ENCODE data around the gene ZNF213.
"Not testable (repeated sequence)": the region's sequence is repeated elsewhere in the genome, so short reads cannot be mapped to it uniquely, and the experiment has no call there.

The ZNF213 gene

GRCh38 chr16:3164121-3164991, 29.5 kb downstream of the ZNF213 start:
- H3K4me3 ChIP-seq (ENCODE audit: low read length), result no peak overlapping the region
- H3K36me3 ChIP-seq (ENCODE audit: control insufficient read depth, insufficient read depth, low read length), result no peaks in the 10 kb centered on the region
- peaks cover 4% of the 10 kb centered on the region for H3K27me3 ChIP-seq (ENCODE audit: control insufficient read depth, insufficient read depth, low read length)
- no peak overlapping the region for H3K9ac ChIP-seq (ENCODE audit: low read length)
- H3K4me1 ChIP-seq (ENCODE audit: control insufficient read depth, insufficient read depth, low read length), result no peaks in the 10 kb centered on the region
- no peak overlapping the region for H3K27ac ChIP-seq (ENCODE audit: low read depth, low read length)

- Histone ChIP-seq H3K36me3 (ENCODE audit: control insufficient read depth, insufficient read depth, low read length) (no peaks in the 10 kb centered on the region), H3K27ac (ENCODE audit: low read depth, low read length) (no peak overlapping the region), H3K27me3 (ENCODE audit: control insufficient read depth, insufficient read depth, low read length) (peaks cover 5% of the 10 kb centered on the region), H3K4me1 (ENCODE audit: control insufficient read depth, insufficient read depth, low read length) (no peaks in the 10 kb centered on the region), H3K9ac (ENCODE audit: low read length) (no peak overlapping the region), H3K4me3 (ENCODE audit: low read length) (peak overlapping the region; percentile 50)
Observed at GRCh38 chr16:3165111-3165822, 30.4 kb downstream of the ZNF213 start.

- H3K4me1 ChIP-seq (ENCODE audit: control insufficient read depth, insufficient read depth, low read length), result no peaks in the 10 kb centered on the region
- H3K36me3 ChIP-seq (ENCODE audit: control insufficient read depth, insufficient read depth, low read length), result no peaks in the 10 kb centered on the region
- peaks cover 17% of the 10 kb centered on the region for H3K27me3 ChIP-seq (ENCODE audit: control insufficient read depth, insufficient read depth, low read length)
- no peak overlapping the region for H3K9ac ChIP-seq (ENCODE audit: low read length)
- no peak overlapping the region for H3K27ac ChIP-seq (ENCODE audit: low read depth, low read length)
- H3K4me3 ChIP-seq (ENCODE audit: low read length), result no peak overlapping the region
Observed at GRCh38 chr16:3166505-3166886, 31.7 kb downstream of the ZNF213 start.

GRCh38 chr16:3168729-3169128, 33.9 kb downstream of the ZNF213 start:
- H3K9ac ChIP-seq (ENCODE audit: low read length); H3K27ac ChIP-seq (ENCODE audit: low read depth, low read length); H3K4me1 ChIP-seq (ENCODE audit: control insufficient read depth, insufficient read depth, low read length); H3K4me3 ChIP-seq (ENCODE audit: low read length); H3K36me3 ChIP-seq (ENCODE audit: control insufficient read depth, insufficient read depth, low read length): not testable (repeated sequence)
- peaks cover 27% of the 10 kb centered on the region for H3K27me3 ChIP-seq (ENCODE audit: control insufficient read depth, insufficient read depth, low read length)

GRCh38 chr16:3170440-3171180, 35.8 kb downstream of the ZNF213 start:
- no peak overlapping the region for H3K27ac ChIP-seq (ENCODE audit: low read depth, low read length)
- no peaks in the 10 kb centered on the region for H3K36me3 ChIP-seq (ENCODE audit: control insufficient read depth, insufficient read depth, low read length)
- peak overlapping the region; percentile 6 for H3K4me3 ChIP-seq (ENCODE audit: low read length)
- H3K9ac ChIP-seq (ENCODE audit: low read length), result no peak overlapping the region
- H3K4me1 ChIP-seq (ENCODE audit: control insufficient read depth, insufficient read depth, low read length), result no peaks in the 10 kb centered on the region
- H3K27me3 ChIP-seq (ENCODE audit: control insufficient read depth, insufficient read depth, low read length), result peaks cover 33% of the 10 kb centered on the region

GRCh38 chr16:3171181-3171854, 36.5 kb downstream of the ZNF213 start:
- H3K4me3 ChIP-seq (ENCODE audit: low read length), result peak overlapping the region; percentile 2
- H3K27me3 ChIP-seq (ENCODE audit: control insufficient read depth, insufficient read depth, low read length), result peaks cover 37% of the 10 kb centered on the region
- H3K4me1 ChIP-seq (ENCODE audit: control insufficient read depth, insufficient read depth, low read length), result no peaks in the 10 kb centered on the region
- H3K27ac ChIP-seq (ENCODE audit: low read depth, low read length), result no peak overlapping the region
- H3K36me3 ChIP-seq (ENCODE audit: control insufficient read depth, insufficient read depth, low read length), result no peaks in the 10 kb centered on the region
- no peak overlapping the region for H3K9ac ChIP-seq (ENCODE audit: low read length)

GRCh38 chr16:3171855-3172593, 37.2 kb downstream of the ZNF213 start:
- Histone ChIP-seq H3K27ac (ENCODE audit: low read depth, low read length) (no peak overlapping the region), H3K27me3 (ENCODE audit: control insufficient read depth, insufficient read depth, low read length) (peaks cover 37% of the 10 kb centered on the region), H3K4me3 (ENCODE audit: low read length) (no peak overlapping the region), H3K4me1 (ENCODE audit: control insufficient read depth, insufficient read depth, low read length) (no peaks in the 10 kb centered on the region), H3K36me3 (ENCODE audit: control insufficient read depth, insufficient read depth, low read length) (no peaks in the 10 kb centered on the region), H3K9ac (ENCODE audit: low read length) (no peak overlapping the region)

GRCh38 chr16:3173892-3174617, 39.2 kb downstream of the ZNF213 start:
- Histone ChIP-seq H3K4me3 (ENCODE audit: low read length) (no peak overlapping the region), H3K36me3 (ENCODE audit: control insufficient read depth, insufficient read depth, low read length) (no peaks in the 10 kb centered on the region), H3K4me1 (ENCODE audit: control insufficient read depth, insufficient read depth, low read length) (no peaks in the 10 kb centered on the region), H3K27ac (ENCODE audit: low read depth, low read length) (no peak overlapping the region), H3K27me3 (ENCODE audit: control insufficient read depth, insufficient read depth, low read length) (peaks cover 34% of the 10 kb centered on the region), H3K9ac (ENCODE audit: low read length) (no peak overlapping the region)

- no peaks in the 10 kb centered on the region for H3K4me1 ChIP-seq (ENCODE audit: control insufficient read depth, insufficient read depth, low read length)
- no peaks in the 10 kb centered on the region for H3K36me3 ChIP-seq (ENCODE audit: control insufficient read depth, insufficient read depth, low read length)
- peaks cover 36% of the 10 kb centered on the region for H3K27me3 ChIP-seq (ENCODE audit: control insufficient read depth, insufficient read depth, low read length)
- no peak overlapping the region for H3K4me3 ChIP-seq (ENCODE audit: low read length)
- no peak overlapping the region for H3K27ac ChIP-seq (ENCODE audit: low read depth, low read length)
- H3K9ac ChIP-seq (ENCODE audit: low read length), result no peak overlapping the region
Observed at GRCh38 chr16:3174618-3175148, 39.9 kb downstream of the ZNF213 start.

GRCh38 chr16:3175157-3176093, 40.6 kb downstream of the ZNF213 start:
- H3K9ac ChIP-seq (ENCODE audit: low read length), result no peak overlapping the region
- H3K27me3 ChIP-seq (ENCODE audit: control insufficient read depth, insufficient read depth, low read length), result peaks cover 33% of the 10 kb centered on the region
- no peak overlapping the region for H3K4me3 ChIP-seq (ENCODE audit: low read length)

More at GRCh38 chr16:3175157-3176093, 40.6 kb downstream of the ZNF213 start:
- no peaks in the 10 kb centered on the region for H3K4me1 ChIP-seq (ENCODE audit: control insufficient read depth, insufficient read depth, low read length)
- H3K36me3 ChIP-seq (ENCODE audit: control insufficient read depth, insufficient read depth, low read length), result no peaks in the 10 kb centered on the region
- no peak overlapping the region for H3K27ac ChIP-seq (ENCODE audit: low read depth, low read length)
